Retinal pigment epithelial cell (primary cell): ENCODE measurements around the gene FAM216B.

Source experiments
- DNase-seq: peaks from one replicate; pipeline ENCODE4 v3.0.0-alpha.2; 2010; ENCODE audit warnings: low read depth
- H3K4me3 ChIP-seq: 2 replicates; pipeline ENCODE4 v1.5.1; 2011; ENCODE audit warnings: mild to moderate bottlenecking, low read length, control low read depth, moderate library complexity
- TF ChIP-seq, protein P1 (sequence below): conservative IDR thresholded peaks from 2 replicates; pipeline ENCODE4 v1.5.1; 2011; ENCODE audit warnings: low read depth, low read length, control low read depth, inconsistent platforms

The FAM216B gene

GRCh38 chr13:42796747-42797356, 15.5 kb downstream of the FAM216B start:
- TF ChIP-seq, protein P1, sequence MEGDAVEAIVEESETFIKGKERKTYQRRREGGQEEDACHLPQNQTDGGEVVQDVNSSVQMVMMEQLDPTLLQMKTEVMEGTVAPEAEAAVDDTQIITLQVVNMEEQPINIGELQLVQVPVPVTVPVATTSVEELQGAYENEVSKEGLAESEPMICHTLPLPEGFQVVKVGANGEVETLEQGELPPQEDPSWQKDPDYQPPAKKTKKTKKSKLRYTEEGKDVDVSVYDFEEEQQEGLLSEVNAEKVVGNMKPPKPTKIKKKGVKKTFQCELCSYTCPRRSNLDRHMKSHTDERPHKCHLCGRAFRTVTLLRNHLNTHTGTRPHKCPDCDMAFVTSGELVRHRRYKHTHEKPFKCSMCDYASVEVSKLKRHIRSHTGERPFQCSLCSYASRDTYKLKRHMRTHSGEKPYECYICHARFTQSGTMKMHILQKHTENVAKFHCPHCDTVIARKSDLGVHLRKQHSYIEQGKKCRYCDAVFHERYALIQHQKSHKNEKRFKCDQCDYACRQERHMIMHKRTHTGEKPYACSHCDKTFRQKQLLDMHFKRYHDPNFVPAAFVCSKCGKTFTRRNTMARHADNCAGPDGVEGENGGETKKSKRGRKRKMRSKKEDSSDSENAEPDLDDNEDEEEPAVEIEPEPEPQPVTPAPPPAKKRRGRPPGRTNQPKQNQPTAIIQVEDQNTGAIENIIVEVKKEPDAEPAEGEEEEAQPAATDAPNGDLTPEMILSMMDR, result no peak
- no peak overlapping the region for H3K4me3 ChIP-seq
- DNase-seq, result no peak

DNA sequence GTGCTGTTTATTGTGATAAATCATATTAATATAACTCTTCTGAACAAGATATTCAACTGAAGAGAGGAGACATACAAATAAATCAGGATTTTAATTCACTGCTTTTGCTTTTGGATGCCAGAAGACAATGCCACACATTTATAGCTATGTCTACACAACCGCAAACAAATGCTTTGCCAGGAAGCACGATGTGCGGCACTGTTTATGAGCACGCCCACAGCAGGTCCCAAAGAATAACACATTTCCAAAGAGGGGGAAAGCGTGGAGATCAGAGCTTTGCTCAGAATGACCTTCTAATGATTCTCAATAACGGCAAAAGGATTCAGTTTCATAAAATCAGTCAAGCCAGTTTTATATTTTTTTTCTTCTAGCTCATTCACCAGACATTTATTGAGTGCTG, 16.7 kb downstream of the FAM216B start:
- TF ChIP-seq, protein P1, result no peak
- no peak overlapping the region for H3K4me3 ChIP-seq
- no peak for DNase-seq

GRCh38 chr13:42800109-42800643, 18.8 kb downstream of the FAM216B start:
- no peak overlapping the region for H3K4me3 ChIP-seq

GRCh38 chr13:42803563-42804204, 22.3 kb downstream of the FAM216B start:
- H3K4me3 ChIP-seq, result no peak overlapping the region
- TF ChIP-seq, protein P1, result no peak
- DNase-seq, result no peak

More at GRCh38 chr13:42800109-42800643, 18.8 kb downstream of the FAM216B start:
- no peak for DNase-seq
- TF ChIP-seq, protein P1, result no peak

- TF ChIP-seq, protein P1, result no peak
- no peak for DNase-seq
- H3K4me3 ChIP-seq, result no peak overlapping the region
These were observed 23.0 kb downstream of the FAM216B start for GRCh38 chr13:42804244-42804874.

DNA sequence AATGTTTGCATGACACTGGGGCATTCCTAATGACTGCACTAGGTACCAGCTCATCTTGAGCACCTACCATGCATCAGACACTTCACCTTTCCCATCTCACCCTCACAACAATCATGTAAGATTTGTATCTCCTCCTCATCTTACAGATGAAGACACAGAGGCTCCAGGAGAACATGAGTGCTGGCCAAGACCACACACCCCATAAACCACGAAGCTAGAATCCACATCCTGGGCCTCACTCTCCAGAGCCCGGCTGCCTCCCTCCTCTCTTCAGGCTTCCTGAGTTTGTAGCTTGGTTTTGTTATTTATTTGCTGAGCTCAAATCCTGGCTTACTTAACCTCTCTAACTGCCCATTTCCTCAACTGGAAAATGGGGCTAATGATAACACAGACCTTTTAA, 25.9 kb downstream of the FAM216B start:
- TF ChIP-seq, protein P1, result no peak
- DNase-seq, result no peak
- H3K4me3 ChIP-seq, result no peak overlapping the region
